ENCODE measurements around the gene SLC41A1. TPM values are rescaled to one million over a fixed set of nuclear protein-coding genes. Genes with fewer than 3 reads are reported as not detected.
A peak's percentile ranks its signal among the peaks of the same experiment; 100 is the strongest.
"Not testable (repeated sequence)": the region's sequence is repeated elsewhere in the genome, so short reads cannot be mapped to it uniquely, and the experiment has no call there.

The SLC41A1 gene
- total RNA-seq: 10 to 100 TPM; 15.7 to 20.9 (median 18.6) TPM

- no peaks in the 10 kb centered on the region for H3K27me3 ChIP-seq
- TF ChIP-seq CTCF (IDR thresholded peaks at IDR 0.05): peak in 1 of 5 experiments; percentile 16
- peak; percentile 50 to 95 for TF ChIP-seq EP300 (IDR thresholded peaks at IDR 0.05)
- peak; percentile 60 to 89 for TF ChIP-seq POLR2A (IDR thresholded peaks at IDR 0.05)
These were observed at the start of gene SLC41A1 for GRCh38 chr1:205812878-205813754. Gene SLC41A1, minus strand, starts transcription at chr1:205813198. Its CDS starts 2,757 bp downstream, at chr1:205810441.

GRCh38 chr1:205861540-205861939, 48.5 kb upstream of the SLC41A1 start:
- peaks cover 0 to 1% (median 0%) of the 10 kb centered on the region in 4 donors for H3K9me3 ChIP-seq
- H3K4me1 ChIP-seq: no peaks in the 10 kb centered on the region
- no peak overlapping the region for H3K4me3 ChIP-seq
- no peaks in the 10 kb centered on the region for H3K36me3 ChIP-seq
- TF ChIP-seq POLR2A (IDR thresholded peaks at IDR 0.05) (no peak), CTCF (IDR thresholded peaks at IDR 0.05) (no peak), EP300 (IDR thresholded peaks at IDR 0.05) (no peak)
- no peak overlapping the region for H3K27ac ChIP-seq
- H3K27me3 ChIP-seq: no peaks in the 10 kb centered on the region
- no peak for DNase-seq (ENCODE audit: low spot score in 2 of 2)
- WGBS, 2 donors: 96% methylated on average over 2 of the region's 2 CpGs

More at GRCh38 chr1:205812878-205813754, at the start of gene SLC41A1:
- H3K36me3 ChIP-seq: peaks cover 0 to 20% (median 0%) of the 10 kb centered on the region in 3 donors
- 0 to 2% methylated on average over 37 to 54 of the region's 83 CpGs for WGBS, 2 donors
- H3K4me3 ChIP-seq: peak within 1 kb of the TSS; percentile 85 to 97 (median 94)
- H3K9me3 ChIP-seq: no peaks in the 10 kb centered on the region
- peaks cover 0 to 56% (median 22%) of the 10 kb centered on the region in 4 donors for H3K4me1 ChIP-seq
- peak within 1 kb of the TSS; percentile 86 to 98 (median 92) for H3K27ac ChIP-seq
- peak; percentile 92 to 96 for DNase-seq (ENCODE audit: low spot score in 2 of 2)

DNA sequence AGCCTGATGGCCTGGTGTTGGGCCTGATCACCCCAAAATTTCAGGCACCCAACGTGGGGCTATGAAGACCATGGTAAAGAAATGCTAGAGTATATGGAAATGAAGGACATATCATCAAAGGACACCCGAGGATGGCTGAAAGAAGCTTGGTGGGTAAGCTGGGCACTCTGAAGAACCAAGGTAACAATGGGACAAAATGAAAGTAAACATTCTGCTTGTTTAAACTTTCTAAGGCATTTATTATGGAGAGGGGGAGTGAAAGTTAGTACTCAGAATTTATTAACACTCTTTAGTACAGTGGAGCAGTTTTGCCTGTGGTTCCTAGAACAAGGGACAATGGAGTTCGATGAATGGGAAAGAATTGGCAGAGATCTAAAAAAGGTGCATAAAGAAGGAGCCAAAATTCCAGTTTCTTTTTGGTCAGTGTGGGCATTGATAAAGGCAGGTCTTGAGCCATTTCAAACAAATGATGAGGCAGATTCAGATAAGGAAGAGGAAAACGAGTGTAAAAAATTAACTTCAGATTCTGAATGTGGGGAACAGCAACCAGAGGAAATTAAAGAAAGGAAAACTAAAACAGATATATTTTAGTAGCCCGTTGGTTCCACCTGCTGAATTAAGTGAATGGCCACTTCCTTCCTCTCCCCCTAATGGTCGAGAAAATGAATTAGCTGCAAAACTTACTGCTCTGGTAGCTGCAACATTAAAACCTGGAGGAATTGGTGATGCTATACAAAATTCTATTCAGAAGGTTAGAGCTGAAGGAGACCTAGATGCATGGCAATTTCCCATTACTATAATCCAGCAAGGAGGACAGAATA, 45.4 kb upstream of the SLC41A1 start:
- 50 to 53% methylated on average over 6 of the region's 6 CpGs for WGBS, 2 donors
- H3K9me3 ChIP-seq: peaks cover 0 to 8% (median 0%) of the 10 kb centered on the region in 4 donors

DNA sequence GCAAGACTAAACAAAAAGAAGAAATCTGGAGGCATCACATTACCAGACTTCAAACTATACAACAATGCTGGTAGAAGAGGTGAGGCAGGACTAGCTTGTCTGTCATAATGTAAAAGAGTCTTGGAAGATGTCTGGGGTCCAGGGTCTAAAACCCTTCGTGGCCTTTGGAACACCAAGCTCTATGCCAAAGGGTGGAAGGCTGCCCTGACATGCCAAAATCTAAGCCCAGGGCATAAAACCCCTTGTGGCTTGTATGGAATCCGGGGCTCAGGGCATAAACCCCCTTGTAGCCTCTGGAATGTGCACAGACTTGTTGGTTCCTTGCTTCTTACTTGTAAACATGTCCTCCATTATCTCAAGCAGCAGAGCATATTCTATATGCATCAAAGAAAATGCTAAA, 44.5 kb upstream of the SLC41A1 start:
- not testable (repeated sequence) for DNase-seq (ENCODE audit: low spot score in 2 of 2); H3K27me3 ChIP-seq; H3K36me3 ChIP-seq; H3K4me1 ChIP-seq; H3K4me3 ChIP-seq; H3K27ac ChIP-seq
- 80 to 92% methylated on average over 2 of the region's 2 CpGs for WGBS, 2 donors
- peaks cover 0 to 13% (median 0%) of the 10 kb centered on the region in 4 donors for H3K9me3 ChIP-seq

More for the DNA sequence above, 45.4 kb upstream of the SLC41A1 start:
- no peak for DNase-seq (ENCODE audit: low spot score in 2 of 2)
- no peak for TF ChIP-seq POLR2A (IDR thresholded peaks at IDR 0.05)
- no peak for TF ChIP-seq EP300 (IDR thresholded peaks at IDR 0.05)
- no peak for TF ChIP-seq CTCF (IDR thresholded peaks at IDR 0.05)
- H3K4me3 ChIP-seq: no peak overlapping the region
- no peaks in the 10 kb centered on the region for H3K27me3 ChIP-seq
- no peak overlapping the region for H3K27ac ChIP-seq
- no peaks in the 10 kb centered on the region for H3K4me1 ChIP-seq
- H3K36me3 ChIP-seq: no peaks in the 10 kb centered on the region

GRCh38 chr1:205856433-205856832, 43.4 kb upstream of the SLC41A1 start:
- Histone ChIP-seq H3K4me1 (no peaks in the 10 kb centered on the region), H3K36me3 (peaks cover 0 to 2% (median 0%) of the 10 kb centered on the region in 3 donors), H3K27ac (no peak overlapping the region), H3K27me3 (no peaks in the 10 kb centered on the region), H3K4me3 (no peak overlapping the region), H3K9me3 (peaks cover 0 to 13% (median 0%) of the 10 kb centered on the region in 4 donors)
- TF ChIP-seq CTCF (IDR thresholded peaks at IDR 0.05): no peak
- TF ChIP-seq POLR2A (IDR thresholded peaks at IDR 0.05): no peak
- no peak for TF ChIP-seq EP300 (IDR thresholded peaks at IDR 0.05)
- no peak for DNase-seq (ENCODE audit: low spot score in 2 of 2)

All from tibial nerve (tissue), 4 donors.